Measurements from ENCODE around the gene NAALADL2. TPM values are rescaled to one million over a fixed set of nuclear protein-coding genes. Genes with fewer than 3 reads are reported as not detected.
"Not testable (repeated sequence)": the region's sequence is repeated elsewhere in the genome, so short reads cannot be mapped to it uniquely, and the experiment has no call there.

Gene NAALADL2
- polyA plus RNA-seq, 3 donors: 17.2 to 18.3 (median 17.5) TPM

DNA sequence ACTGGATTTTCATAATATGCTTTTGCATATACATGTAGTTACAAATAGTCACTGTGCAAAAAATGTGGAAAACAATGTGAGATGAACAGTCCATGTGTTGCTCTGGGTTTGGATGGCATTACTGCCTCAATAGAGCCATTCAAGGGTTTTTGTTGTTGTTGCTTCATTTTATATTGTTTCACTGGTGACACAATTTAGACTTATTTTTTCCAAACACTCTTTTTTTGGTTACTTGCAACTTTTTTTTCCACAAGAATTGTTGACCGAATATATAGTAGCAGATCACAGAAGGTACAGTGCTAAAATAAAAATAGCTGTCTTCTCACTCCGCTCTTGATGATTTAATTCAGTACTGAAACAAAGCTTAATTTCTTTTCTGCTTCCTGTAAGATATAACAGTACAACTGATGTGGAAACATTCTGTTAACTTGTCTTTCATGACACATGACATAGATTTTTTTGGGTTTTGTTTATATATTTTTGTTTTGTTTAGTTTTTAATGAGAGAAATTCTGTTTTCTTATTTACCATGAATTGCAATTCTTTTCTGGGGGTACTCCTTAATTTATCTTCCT is 618.6 kb downstream of the NAALADL2 start:
- no peak for DNase-seq (ENCODE audit: extremely low read depth in 1 of 11, low read depth in 9 of 11, low spot score in 4 of 11)

DNA sequence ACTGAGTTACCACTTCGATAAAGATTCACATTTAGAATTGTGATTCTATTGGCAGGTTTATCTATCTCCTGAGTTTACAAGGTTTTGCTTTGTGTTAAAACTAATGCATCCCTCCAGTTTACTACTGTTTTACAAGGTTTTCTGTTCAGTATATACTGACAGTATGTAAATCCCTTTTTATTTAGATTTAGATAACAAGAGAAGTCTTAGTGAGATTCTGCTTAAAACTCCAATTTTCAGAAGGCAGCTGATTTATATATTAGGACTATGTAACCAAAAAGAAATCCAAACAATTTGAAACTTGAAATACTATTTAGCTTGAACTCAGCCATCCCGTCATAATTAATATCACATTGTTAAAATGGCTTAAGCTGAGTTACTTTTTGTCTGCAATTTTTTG is 619.2 kb downstream of the NAALADL2 start:
- DNase-seq (ENCODE audit: extremely low read depth in 1 of 11, low read depth in 9 of 11, low spot score in 4 of 11): no peak

DNA sequence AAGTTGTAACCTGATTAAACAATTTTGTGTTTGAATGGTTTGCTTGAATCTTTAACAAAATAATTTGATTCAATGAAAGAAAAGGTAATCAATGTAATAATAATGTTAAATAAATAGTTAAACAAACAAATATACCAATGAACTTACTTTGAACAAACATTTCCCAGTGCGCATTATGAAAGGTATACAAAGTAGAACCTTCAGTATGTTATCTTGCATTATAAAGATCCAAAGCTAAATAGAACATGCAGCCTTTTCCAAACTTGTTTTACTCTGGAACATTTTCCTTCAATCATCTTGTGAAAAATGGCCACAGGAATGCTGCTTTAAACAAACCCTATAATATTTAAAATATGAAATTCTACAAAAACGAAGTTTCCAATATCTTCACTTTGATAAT is 620.0 kb downstream of the NAALADL2 start:
- DNase-seq (ENCODE audit: extremely low read depth in 1 of 11, low read depth in 9 of 11, low spot score in 4 of 11): no peak

- DNase-seq (ENCODE audit: extremely low read depth in 1 of 11, low read depth in 9 of 11, low spot score in 4 of 11): no peak
Measured at GRCh38 chr3:175479800-175480199, 620.7 kb downstream of the NAALADL2 start.

DNA sequence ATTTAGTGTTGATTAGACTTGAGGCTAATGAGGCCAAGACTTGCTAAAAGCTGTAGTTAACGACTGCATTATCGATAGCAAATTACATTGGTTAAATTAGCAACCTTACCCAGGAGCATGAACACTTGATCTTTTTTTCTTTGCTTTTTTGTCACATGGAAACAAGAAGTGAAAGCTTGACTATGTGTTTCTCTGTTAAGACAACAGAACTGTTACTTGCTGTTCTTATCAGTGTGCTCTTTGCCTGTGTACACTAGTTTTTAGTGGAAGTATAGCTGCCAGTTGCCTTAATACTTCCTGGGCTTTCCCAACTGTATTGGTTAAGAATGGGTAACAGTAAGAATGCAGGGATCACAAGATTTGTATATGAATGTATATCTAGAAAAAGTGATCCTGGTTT is 625.5 kb downstream of the NAALADL2 start:
- DNase-seq (ENCODE audit: extremely low read depth in 1 of 11, low read depth in 9 of 11, low spot score in 4 of 11): no peak

GRCh38 chr3:175485436-175485835 is 626.3 kb downstream of the NAALADL2 start:
- no peak for DNase-seq (ENCODE audit: extremely low read depth in 1 of 11, low read depth in 9 of 11, low spot score in 4 of 11)

DNA sequence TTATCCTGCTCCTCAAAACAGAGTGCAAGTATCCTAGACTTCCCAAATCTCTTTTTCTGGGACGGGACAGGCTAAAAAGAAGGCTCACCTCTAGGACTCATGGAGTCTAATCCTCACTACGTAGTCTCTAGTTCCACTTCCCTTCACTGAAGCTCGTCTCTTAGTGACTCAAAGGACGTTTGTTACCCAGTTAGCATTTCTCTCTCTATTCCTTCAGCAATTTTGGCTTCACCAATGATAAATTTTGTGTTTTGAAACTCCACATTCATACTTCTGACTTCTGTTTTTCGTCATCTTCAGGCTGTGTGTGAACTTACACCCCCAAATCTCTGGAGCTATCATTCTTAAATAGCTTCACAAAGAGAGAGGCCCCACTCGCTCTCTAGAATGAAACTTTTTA is 627.1 kb downstream of the NAALADL2 start:
- no peak for DNase-seq (ENCODE audit: extremely low read depth in 1 of 11, low read depth in 9 of 11, low spot score in 4 of 11)

DNA sequence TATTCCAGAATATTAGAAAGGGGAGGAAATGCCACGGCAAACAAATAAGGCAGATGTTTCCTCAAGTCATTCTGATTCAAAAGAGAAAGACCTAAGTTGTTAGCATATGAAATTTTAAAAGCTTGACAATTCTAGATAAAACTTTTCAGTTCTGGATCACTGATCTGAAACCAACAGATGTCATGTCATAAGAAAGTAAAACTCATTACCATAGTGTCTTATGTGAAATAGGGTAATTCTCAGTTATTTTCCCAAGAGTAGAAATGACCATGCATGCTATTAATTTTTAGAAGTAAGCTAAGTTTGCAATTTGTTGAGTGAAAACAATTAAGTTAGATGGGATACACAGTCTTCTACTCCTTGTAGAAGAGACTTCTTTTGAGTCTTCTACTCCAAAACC is 630.3 kb downstream of the NAALADL2 start:
- DNase-seq (ENCODE audit: extremely low read depth in 1 of 11, low read depth in 9 of 11, low spot score in 4 of 11): no peak

DNA sequence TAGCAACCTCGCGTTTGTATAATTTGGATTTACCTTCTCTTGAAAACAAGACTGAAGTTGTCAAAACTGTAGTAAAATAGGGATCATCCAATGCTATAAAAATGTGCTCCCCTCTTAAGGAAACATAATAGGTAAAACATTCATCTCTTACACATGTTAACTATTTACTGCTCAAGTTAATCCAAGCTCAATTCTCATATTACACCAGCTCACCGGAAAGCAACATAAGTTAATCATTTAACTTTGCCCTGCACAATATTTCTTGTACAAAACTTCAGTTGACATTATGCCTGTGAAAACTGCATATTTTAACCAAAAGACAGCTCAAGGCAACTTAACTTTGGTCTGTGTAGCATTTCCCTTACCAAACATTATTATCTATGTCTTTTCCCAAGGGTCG is 634.2 kb downstream of the NAALADL2 start:
- peak in 6 of 11 donors; percentile 5 to 32 (median 26) for DNase-seq (ENCODE audit: extremely low read depth in 1 of 11, low read depth in 9 of 11, low spot score in 4 of 11)

DNA sequence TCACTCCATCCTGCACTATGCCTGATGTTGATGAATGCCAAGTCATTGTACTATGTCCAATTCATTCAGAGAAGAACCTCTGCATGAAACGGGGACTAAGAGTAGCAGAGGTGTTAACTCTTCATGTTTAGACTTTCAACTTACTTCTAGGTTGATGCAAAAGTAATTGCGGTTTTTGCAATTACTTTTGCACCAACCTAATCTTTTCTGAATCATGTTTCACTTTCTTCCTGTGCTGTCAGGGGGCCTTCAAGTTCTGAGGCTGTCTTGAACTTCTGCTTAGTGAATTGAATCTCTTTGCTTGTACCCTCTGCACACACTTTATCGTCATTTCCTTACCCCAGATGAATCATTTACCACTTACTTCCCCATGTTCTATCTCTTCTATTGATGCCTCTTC is 636.2 kb downstream of the NAALADL2 start:
- DNase-seq (ENCODE audit: extremely low read depth in 1 of 11, low read depth in 9 of 11, low spot score in 4 of 11): no peak

- no peak for DNase-seq (ENCODE audit: extremely low read depth in 1 of 11, low read depth in 9 of 11, low spot score in 4 of 11)
Measured at GRCh38 chr3:175502155-175502554, 643.0 kb downstream of the NAALADL2 start.

GRCh38 chr3:175511219-175511785 is 652.2 kb downstream of the NAALADL2 start:
- no peak for DNase-seq (ENCODE audit: extremely low read depth in 1 of 11, low read depth in 9 of 11, low spot score in 4 of 11)

DNA sequence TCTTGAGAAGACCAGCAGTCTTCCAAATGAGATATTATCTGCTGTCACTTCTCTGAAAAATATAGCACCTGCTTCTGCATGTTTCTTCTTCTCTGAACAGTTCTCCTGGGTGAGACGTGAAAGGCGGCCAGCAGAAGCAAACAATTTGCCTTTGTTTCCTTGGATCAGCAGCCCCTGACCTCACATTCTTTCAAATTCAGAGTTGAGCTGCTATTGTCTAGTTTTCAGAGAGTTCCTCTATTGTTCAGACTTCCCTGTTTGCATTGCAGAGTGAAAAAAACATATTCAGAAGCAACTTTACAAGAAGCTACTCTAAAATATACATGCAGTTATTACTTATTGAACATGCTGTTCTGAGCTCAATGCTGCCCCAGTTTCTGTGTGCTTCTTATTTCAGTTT is 653.6 kb downstream of the NAALADL2 start:
- no peak for DNase-seq (ENCODE audit: extremely low read depth in 1 of 11, low read depth in 9 of 11, low spot score in 4 of 11)

DNA sequence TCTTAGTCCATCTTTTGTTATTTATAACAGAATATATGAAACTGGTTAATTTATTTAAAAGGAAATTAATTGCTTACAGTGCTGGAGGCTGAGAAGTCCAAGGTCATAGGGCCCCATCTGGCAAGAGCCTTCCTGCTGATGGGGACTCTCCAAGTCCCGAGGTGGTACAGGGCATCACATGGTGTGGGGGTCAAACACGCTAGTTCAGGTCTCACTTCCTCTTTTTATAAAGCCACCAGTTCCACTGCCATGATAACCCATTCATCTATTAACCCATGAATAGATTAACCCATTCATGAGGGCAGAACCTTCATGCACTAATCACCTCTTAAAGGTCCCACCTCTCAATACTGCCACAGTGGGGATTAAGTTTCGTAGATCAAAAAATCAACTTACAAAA is 659.3 kb downstream of the NAALADL2 start:
- DNase-seq (ENCODE audit: extremely low read depth in 1 of 11, low read depth in 9 of 11, low spot score in 4 of 11): no peak

GRCh38 chr3:175521406-175521805 is 662.3 kb downstream of the NAALADL2 start:
- no peak for DNase-seq (ENCODE audit: extremely low read depth in 1 of 11, low read depth in 9 of 11, low spot score in 4 of 11)

- DNase-seq (ENCODE audit: extremely low read depth in 1 of 11, low read depth in 9 of 11, low spot score in 4 of 11): no peak
Measured at GRCh38 chr3:175526191-175526590, 667.1 kb downstream of the NAALADL2 start.

DNA sequence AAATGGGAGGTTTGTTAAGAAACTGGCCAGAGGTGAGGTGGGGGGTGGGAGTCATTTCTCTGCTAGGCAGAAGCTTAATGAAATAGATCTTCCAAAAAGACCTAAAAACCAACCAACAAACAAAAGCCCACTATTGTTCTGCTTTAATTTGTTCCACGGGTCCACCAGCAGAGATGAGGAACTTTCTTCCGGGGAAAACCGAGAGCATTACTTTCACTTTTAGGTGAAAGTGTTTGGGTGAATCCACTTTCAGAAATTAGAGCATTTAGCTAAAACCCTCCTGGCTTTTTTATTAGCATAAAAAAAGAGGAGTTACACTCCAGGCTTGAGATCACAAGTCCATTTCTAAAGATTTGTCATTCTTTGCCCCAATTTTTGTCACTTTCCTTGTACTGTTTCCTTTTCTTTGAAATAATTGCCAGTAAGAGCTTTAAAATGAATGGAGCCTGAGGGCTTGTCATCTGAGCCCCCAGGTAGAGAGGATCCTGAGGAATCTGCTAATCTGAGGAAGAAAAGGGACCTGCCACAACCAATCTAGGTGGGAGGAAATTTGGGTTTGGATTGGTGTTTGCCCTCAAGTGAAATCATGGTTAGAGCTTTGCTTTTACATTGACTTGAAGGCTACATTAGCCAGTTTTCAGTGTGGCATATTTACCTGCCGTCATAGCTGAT is 667.6 kb downstream of the NAALADL2 start:
- DNase-seq (ENCODE audit: extremely low read depth in 1 of 11, low read depth in 9 of 11, low spot score in 4 of 11): no peak

DNA sequence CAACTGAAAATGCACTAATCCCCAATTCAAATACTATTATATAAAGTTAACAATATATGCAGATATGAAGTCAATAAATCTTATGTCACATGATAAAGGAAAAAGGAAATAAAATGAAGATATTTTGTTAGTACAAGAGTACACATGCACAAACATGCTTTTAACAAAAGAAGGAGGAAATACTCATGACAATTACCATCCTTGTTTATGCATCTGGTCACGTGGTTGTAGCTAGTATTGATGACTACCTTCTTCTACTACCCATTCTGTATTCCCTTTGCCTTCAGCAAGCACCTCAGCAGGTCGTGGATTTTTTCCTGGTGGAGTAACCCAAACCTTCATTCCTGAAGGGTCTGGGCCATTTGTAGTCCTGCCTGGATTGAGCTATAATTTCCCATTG is 669.6 kb downstream of the NAALADL2 start:
- not testable (repeated sequence) for DNase-seq (ENCODE audit: extremely low read depth in 1 of 11, low read depth in 9 of 11, low spot score in 4 of 11)

- DNase-seq (ENCODE audit: extremely low read depth in 1 of 11, low read depth in 9 of 11, low spot score in 4 of 11): no peak
Measured at GRCh38 chr3:175535351-175535750, 676.2 kb downstream of the NAALADL2 start.

DNA sequence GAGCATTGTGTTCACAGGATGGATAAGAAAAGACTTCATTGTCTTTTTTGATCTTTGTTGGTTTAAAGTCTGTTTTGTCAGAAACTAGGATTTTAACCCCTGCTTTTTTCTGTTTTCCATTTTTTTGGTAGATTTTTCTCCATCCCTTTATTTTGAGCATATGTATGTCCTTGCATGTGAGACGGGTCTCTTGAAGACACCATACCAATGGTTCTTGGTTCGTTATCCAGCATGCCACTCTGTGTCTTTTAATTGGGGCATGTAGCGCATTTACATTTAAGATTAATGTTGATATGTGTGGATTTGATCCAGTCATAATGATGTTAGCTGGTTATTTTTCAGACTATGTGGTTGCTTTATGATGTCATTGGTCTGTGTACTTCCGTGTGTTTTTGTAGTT is 687.0 kb downstream of the NAALADL2 start:
- DNase-seq (ENCODE audit: extremely low read depth in 1 of 11, low read depth in 9 of 11, low spot score in 4 of 11): no peak

- DNase-seq (ENCODE audit: extremely low read depth in 1 of 11, low read depth in 9 of 11, low spot score in 4 of 11): no peak
Measured at GRCh38 chr3:175552929-175553328, 693.8 kb downstream of the NAALADL2 start.
